HG03575 (cell line): ENCODE results near the gene KRT4.
"Not testable (repeated sequence)": the region's sequence is repeated elsewhere in the genome, so short reads cannot be mapped to it uniquely, and the experiment has no call there.

Experiments
- ATAC-seq: cut with Tn5 transposase; IDR thresholded peaks from one replicate; pipeline ENCODE4 v1.9.1; 2021; ENCODE audit not compliant: unreplicated experiment, insufficient number of reproducible peaks, low FRiP score; ENCODE audit errors: extremely low read depth

The KRT4 gene

GRCh38 chr12:52765702-52766101 lies 48.2 kb downstream of the KRT4 start:
- ATAC-seq: no peak

GRCh38 chr12:52763991-52764390 lies 49.9 kb downstream of the KRT4 start:
- no peak for ATAC-seq

GRCh38 chr12:52763036-52763659 lies 50.8 kb downstream of the KRT4 start:
- no peak for ATAC-seq

- ATAC-seq: no peak
These were observed 52.1 kb downstream of the KRT4 start for GRCh38 chr12:52761802-52762201.

- not testable (repeated sequence) for ATAC-seq
These were observed 52.7 kb downstream of the KRT4 start for GRCh38 chr12:52761218-52761617.

- ATAC-seq: no peak
These were observed 53.3 kb downstream of the KRT4 start for GRCh38 chr12:52760623-52761022.

GRCh38 chr12:52759695-52760094 lies 54.2 kb downstream of the KRT4 start:
- no peak for ATAC-seq

GRCh38 chr12:52759218-52759617 lies 54.7 kb downstream of the KRT4 start:
- ATAC-seq: no peak

GRCh38 chr12:52757449-52758176 lies 56.3 kb downstream of the KRT4 start:
- ATAC-seq: no peak
